GM23338 (cell line): ENCODE measurements around the gene TTC27.

Experiments
- CREB1 ChIP-seq: fragments of 250-450 bp; sonication (Bioruptor Pico); IDR thresholded peaks from 2 replicates; pipeline ENCODE4 v1.5.0; 2020; ENCODE audit warnings: low read depth, mild to moderate bottlenecking, moderate library complexity
- ETS1 ChIP-seq: IDR thresholded peaks from 2 replicates; pipeline ENCODE4 v1.6.1; 2016; ENCODE audit warnings: antibody characterized with exemption
- EZH2 ChIP-seq: fragments of 200-600 bp; sonication (generic); IDR thresholded peaks from one replicate; pipeline ENCODE4 v1.8.0; 2017; ENCODE audit warnings: antibody characterized with exemption, mild to moderate bottlenecking, low read depth; ENCODE audit not compliant: unreplicated experiment
- EZH2phosphoT487 ChIP-seq: fragments of 200-600 bp; sonication (generic); IDR thresholded peaks from one replicate; pipeline ENCODE4 v1.8.1; 2018; ENCODE audit warnings: antibody characterized with exemption; ENCODE audit not compliant: unreplicated experiment
- JUNB ChIP-seq: IDR thresholded peaks from one replicate; pipeline ENCODE4 v1.6.1; 2016; ENCODE audit warnings: antibody characterized with exemption; ENCODE audit not compliant: unreplicated experiment
- NANOG ChIP-seq: IDR thresholded peaks from 2 replicates; pipeline ENCODE4 v1.6.1; 2016; ENCODE audit warnings: antibody characterized with exemption, borderline replicate concordance
- POLR2AphosphoS5 ChIP-seq: IDR thresholded peaks from 2 replicates; pipeline ENCODE4 v1.6.1; 2016; ENCODE audit warnings: antibody characterized with exemption, low read depth
- REST ChIP-seq: IDR thresholded peaks from one replicate; pipeline ENCODE4 v1.6.1; 2018; ENCODE audit warnings: antibody characterized with exemption; ENCODE audit not compliant: unreplicated experiment
- TF ChIP-seq, protein P1 (sequence below), 2 experiments: fragments of 200-600 bp in 1 of 2; sonication (generic) in 1 of 2; conservative IDR thresholded peaks; 2 replicates each; pipeline versions ENCODE4 v1.5.1 to v1.6.1; 2016 to 2017; ENCODE audit warnings: antibody characterized with exemption in 2 of 2, low read depth in 2 of 2, mild to moderate bottlenecking in 2 of 2, moderate library complexity in 1 of 2

DNA sequence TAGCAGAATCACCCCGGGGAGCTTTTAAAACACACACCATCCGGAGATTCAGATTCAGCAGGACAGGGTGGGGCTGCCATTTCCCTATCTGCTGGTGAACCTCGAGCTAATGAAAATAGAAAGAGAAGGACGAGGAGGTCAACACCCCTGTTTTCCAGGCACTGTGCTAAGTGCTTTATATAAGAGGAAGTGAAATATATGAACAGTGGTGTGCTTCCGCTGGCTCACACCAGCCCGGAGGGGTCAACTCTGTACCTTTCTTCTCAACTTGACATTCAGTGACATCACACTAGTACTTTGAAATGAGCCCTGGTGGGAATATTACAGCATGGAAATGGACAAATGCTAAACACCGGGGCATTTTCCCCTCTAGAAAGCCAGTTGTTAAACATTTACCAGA lies 210.6 kb downstream of the TTC27 start:
- TF ChIP-seq EZH2 (no peak), REST (no peak), EZH2phosphoT487 (no peak), POLR2AphosphoS5 (no peak), CREB1 (no peak), ETS1 (no peak), NANOG (no peak), JUNB (no peak)
- TF ChIP-seq, protein P1, sequence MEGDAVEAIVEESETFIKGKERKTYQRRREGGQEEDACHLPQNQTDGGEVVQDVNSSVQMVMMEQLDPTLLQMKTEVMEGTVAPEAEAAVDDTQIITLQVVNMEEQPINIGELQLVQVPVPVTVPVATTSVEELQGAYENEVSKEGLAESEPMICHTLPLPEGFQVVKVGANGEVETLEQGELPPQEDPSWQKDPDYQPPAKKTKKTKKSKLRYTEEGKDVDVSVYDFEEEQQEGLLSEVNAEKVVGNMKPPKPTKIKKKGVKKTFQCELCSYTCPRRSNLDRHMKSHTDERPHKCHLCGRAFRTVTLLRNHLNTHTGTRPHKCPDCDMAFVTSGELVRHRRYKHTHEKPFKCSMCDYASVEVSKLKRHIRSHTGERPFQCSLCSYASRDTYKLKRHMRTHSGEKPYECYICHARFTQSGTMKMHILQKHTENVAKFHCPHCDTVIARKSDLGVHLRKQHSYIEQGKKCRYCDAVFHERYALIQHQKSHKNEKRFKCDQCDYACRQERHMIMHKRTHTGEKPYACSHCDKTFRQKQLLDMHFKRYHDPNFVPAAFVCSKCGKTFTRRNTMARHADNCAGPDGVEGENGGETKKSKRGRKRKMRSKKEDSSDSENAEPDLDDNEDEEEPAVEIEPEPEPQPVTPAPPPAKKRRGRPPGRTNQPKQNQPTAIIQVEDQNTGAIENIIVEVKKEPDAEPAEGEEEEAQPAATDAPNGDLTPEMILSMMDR (conservative IDR thresholded peaks at IDR 0.05; ENCODE audit: low read depth in 2 of 2) = no peak
